AG09309 (cell line): ENCODE measurements around the gene FSHB.

Experiments used
- DNase-seq: peaks from one replicate; pipeline ENCODE4 v3.0.0-alpha.2; 2010; ENCODE audit warnings: low read depth
- H3K4me3 ChIP-seq: 2 replicates; pipeline ENCODE4 v1.5.1; 2011; ENCODE audit warnings: mild to moderate bottlenecking, low read depth, low read length, moderate library complexity; ENCODE audit not compliant: control insufficient read depth
- CTCF ChIP-seq: IDR thresholded peaks from 2 replicates; pipeline ENCODE4 v1.5.1; 2011; ENCODE audit warnings: mild to moderate bottlenecking, low read depth, low read length, inconsistent platforms; ENCODE audit not compliant: insufficient read depth, control insufficient read depth; ENCODE audit errors: missing control alignments

Gene FSHB

DNA sequence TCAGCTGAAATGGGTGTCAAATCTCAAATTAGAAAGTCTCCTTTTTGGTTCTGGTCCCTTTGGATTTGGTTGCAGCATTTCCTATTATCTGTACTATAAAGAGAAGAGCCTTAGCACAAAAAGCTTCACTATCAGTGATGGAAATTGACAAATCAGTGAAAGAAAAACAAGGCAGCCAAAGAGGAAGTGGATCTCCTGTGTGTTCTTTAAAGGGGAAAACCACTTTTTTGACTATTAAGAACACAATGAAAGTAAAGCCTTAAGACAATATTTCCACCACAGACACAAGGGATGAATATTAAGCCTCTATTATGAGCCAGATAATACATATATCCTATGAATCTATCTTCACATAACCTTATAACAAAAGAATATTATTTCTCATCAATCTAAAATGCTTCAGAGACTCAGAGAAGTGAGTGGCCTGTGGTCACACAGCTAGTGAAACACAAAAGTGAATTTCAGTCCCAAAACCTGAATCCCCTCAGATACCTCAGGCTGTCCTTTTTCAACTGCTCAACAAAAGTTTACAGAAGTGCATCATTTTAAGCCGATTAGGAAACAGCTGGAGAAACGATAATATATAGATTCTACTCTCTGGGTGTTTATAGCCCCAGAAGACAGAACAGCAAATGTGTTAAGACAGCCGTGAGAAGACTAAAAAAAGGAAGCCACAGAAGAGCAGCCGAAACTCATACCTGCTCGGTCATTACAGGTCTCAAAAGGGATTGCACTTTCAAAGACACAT, 24.4 kb upstream of the FSHB start:
- no peak for DNase-seq
- TF ChIP-seq CTCF: no peak
- no peak overlapping the region for H3K4me3 ChIP-seq

- DNase-seq: no peak
- no peak overlapping the region for H3K4me3 ChIP-seq
- no peak for TF ChIP-seq CTCF
Observed at GRCh38 chr11:30210357-30210756, 20.5 kb upstream of the FSHB start.

DNA sequence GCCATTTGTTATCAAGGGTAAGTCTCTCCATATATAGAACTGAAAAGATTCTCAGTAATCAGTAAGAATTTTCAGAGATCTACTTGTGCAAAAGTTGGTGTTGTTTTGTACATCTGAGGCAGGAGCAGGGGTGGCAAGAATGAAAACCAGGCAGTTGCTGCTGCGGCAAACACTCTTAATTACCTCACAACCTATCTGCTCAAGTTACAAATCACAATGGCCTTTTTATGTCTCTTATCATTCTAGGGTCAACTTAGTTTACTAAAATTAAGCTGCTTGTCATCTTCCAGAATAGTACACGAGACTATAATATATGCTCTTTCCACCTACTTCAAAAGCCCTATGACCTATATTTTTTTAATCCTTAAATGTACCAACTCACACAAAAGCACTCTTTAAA, 14.3 kb upstream of the FSHB start:
- DNase-seq: no peak
- H3K4me3 ChIP-seq: no peak overlapping the region
- TF ChIP-seq CTCF: no peak

GRCh38 chr11:30218278-30218677, 12.5 kb upstream of the FSHB start:
- TF ChIP-seq CTCF: no peak
- no peak for DNase-seq
- H3K4me3 ChIP-seq: no peak overlapping the region

DNA sequence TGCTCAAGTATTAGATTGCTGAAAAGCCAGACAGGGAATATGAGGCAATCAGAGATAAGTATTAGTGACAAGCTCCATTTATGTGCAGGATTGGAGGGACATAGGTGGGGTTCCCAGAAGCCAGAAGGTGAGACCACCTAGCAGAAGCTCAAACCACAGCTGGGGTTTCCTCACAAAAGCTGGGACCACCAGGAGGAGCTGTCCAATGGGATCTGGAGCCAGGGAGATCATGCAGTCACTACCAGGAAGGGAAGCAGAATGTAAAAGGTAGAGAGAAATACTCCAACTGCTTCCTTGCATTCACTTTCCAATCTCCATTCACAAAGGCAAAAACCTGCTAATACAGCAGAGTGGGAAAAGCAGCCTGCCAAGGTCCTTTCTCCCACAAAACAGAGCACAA, 5.2 kb upstream of the FSHB start:
- H3K4me3 ChIP-seq: no peak overlapping the region
- no peak for DNase-seq
- TF ChIP-seq CTCF: no peak

DNA sequence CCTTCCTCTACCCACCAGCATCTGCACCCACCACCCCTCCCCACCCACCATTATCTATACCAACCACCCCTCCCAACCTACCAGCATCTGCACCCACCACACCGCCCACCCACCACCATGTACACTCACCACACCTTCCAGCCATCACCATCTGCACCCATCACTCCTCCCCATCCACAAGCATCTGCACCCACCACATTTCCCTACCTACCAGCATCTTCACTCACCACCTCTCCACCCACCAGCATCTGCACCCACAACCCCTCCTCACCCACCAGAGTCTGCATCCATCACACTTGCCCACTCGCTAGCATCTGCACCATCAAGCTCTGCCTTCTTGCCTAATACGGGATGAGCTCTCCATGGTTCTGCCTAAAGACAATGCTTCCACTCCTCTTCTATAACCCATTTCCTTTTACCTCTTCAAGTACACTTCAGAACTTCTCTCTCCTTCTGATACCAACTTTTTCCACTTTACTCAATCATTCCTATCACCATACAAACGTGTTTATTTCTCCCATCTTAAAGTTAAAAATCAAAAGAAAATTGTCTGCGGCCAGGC, 2.4 kb upstream of the FSHB start:
- no peak for DNase-seq
- no peak for TF ChIP-seq CTCF
- no peak overlapping the region for H3K4me3 ChIP-seq

- no peak for DNase-seq
- no peak overlapping the region for H3K4me3 ChIP-seq
- TF ChIP-seq CTCF: no peak
Observed at GRCh38 chr11:30239025-30239424, 8.2 kb downstream of the FSHB start.
